ENCODE data around the gene SHD. TPM values are rescaled to one million over a fixed set of nuclear protein-coding genes. Genes with fewer than 3 reads are reported as not detected.
A peak's percentile ranks its signal among the peaks of the same experiment; 100 is the strongest.

Gene SHD
- total and polyA plus RNA-seq, 2 of the 13 experiments (the other 11 are each of a cell fraction or from before 2014, with no cell fraction given) = 0.11 to 0.20 TPM

DNA sequence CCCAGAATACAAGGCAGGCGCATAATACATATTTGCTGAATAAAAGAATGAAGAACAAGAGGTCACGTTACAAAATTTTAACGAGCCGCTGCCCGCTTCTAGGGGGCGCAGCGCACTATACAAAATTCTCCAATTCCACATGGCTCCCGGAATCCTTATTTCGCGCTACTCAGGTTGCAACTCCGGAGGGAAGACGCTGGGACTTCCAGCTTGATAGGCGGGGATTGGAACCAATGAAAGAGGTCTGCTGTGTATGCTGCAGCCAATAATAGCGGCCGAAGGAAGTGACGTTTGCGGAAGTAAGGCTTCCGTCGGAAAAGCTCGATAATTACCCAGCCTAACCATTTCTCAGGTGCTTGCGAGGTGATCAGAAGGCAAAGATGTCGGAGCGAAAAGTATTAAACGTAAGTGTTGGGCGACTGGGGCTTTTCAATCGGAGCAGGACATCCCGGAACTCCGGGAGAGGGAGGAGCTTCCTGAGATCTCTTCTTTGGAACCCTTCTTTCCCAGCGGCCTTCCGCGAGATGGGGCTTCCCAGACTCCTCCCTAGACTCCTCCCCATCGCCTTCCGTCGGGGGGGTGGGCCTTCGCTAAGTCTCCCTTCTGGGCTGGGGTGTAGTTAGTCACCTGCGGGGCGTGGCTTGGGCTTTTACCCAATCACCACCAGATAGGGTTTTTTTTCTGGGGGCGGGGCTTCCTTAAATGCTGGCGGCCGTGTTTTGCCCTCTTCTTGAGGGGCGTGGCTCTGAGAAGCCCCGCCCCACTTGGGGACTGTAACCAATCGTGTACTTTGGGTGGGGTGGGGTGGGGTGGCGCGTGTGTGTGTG lies 32.1 kb upstream of the SHD start, which contains the start of gene YJU2 (continued):
- TF ChIP-seq, protein P1, sequence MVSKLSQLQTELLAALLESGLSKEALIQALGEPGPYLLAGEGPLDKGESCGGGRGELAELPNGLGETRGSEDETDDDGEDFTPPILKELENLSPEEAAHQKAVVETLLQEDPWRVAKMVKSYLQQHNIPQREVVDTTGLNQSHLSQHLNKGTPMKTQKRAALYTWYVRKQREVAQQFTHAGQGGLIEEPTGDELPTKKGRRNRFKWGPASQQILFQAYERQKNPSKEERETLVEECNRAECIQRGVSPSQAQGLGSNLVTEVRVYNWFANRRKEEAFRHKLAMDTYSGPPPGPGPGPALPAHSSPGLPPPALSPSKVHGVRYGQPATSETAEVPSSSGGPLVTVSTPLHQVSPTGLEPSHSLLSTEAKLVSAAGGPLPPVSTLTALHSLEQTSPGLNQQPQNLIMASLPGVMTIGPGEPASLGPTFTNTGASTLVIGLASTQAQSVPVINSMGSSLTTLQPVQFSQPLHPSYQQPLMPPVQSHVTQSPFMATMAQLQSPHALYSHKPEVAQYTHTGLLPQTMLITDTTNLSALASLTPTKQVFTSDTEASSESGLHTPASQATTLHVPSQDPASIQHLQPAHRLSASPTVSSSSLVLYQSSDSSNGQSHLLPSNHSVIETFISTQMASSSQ (IDR thresholded peaks at IDR 0.05; ENCODE audit: low read depth) = peak; percentile 54; the same call in 1 of the 2 replicates
- TF ChIP-seq, protein P1 (CRISPR knock-in tag; IDR thresholded peaks at IDR 0.05; ENCODE audit: borderline replicate concordance) = no peak
- TF ChIP-seq NFAT5 (CRISPR knock-in tag; IDR thresholded peaks at IDR 0.05) (0 out of 2 replicates have a peak, but pooled peaks have one; percentile 57), HIVEP1 (CRISPR knock-in tag; IDR thresholded peaks at IDR 0.05) (peak; percentile 39; the same call in 1 of the 2 replicates), BHLHE40 (IDR thresholded peaks at IDR 0.05; ENCODE audit: low read length) (no peak), ZNF432 (CRISPR knock-in tag; IDR thresholded peaks at IDR 0.05; ENCODE audit: borderline replicate concordance) (no peak), KDM6A (CRISPR knock-in tag; IDR thresholded peaks at IDR 0.05; ENCODE audit: low read depth) (no peak), ZFP82 (CRISPR knock-in tag; IDR thresholded peaks at IDR 0.05; ENCODE audit: borderline replicate concordance) (peak; percentile 30; the same call in 1 of the 2 replicates), HNRNPK (IDR thresholded peaks at IDR 0.05; ENCODE audit: low read depth, low read length, poor library complexity, severe bottlenecking) (no peak), PPARG (CRISPR knock-in tag; conservative IDR thresholded peaks at IDR 0.05) (peak; percentile 56), TFDP1 (CRISPR knock-in tag; IDR thresholded peaks at IDR 0.05; ENCODE audit: borderline replicate concordance) (peak; percentile 57; the same call in 1 of the 2 replicates)
- TF ChIP-seq, protein P2, sequence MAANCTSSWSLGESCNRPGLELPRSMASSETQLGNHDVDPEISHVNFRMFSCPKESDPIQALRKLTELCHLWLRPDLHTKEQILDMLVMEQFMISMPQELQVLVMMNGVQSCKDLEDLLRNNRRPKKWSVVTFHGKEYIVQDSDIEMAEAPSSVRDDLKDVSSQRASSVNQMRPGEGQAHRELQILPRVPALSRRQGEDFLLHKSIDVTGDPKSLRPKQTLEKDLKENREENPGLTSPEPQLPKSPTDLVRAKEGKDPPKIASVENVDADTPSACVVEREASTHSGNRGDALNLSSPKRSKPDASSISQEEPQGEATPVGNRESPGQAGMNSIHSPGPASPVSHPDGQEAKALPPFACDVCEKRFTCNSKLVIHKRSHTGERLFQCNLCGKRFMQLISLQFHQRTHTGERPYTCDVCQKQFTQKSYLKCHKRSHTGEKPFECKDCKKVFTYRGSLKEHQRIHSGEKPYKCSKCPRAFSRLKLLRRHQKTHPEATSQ (CRISPR knock-in tag; IDR thresholded peaks at IDR 0.05; ENCODE audit: borderline replicate concordance) = no peak
- TF ChIP-seq, protein P3, sequence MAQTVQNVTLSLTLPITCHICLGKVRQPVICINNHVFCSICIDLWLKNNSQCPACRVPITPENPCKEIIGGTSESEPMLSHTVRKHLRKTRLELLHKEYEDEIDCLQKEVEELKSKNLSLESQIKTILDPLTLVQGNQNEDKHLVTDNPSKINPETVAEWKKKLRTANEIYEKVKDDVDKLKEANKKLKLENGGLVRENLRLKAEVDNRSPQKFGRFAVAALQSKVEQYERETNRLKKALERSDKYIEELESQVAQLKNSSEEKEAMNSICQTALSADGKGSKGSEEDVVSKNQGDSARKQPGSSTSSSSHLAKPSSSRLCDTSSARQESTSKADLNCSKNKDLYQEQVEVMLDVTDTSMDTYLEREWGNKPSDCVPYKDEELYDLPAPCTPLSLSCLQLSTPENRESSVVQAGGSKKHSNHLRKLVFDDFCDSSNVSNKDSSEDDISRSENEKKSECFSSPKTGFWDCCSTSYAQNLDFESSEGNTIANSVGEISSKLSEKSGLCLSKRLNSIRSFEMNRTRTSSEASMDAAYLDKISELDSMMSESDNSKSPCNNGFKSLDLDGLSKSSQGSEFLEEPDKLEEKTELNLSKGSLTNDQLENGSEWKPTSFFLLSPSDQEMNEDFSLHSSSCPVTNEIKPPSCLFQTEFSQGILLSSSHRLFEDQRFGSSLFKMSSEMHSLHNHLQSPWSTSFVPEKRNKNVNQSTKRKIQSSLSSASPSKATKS (CRISPR knock-in tag; IDR thresholded peaks at IDR 0.05) = 0 out of 2 replicates have a peak, but pooled peaks have one; percentile 63
